HepG2 (cell line): ENCODE measurements around the gene SCAF8. TPM values are rescaled to one million over a fixed set of nuclear protein-coding genes. Genes with fewer than 3 reads are reported as not detected.

ENCODE experiments used
- ATF3 ChIP-seq: sonication (generic); formaldehyde crosslinking; IDR thresholded peaks from 2 replicates; pipeline ENCODE4 v1.4.0; 2020; ENCODE audit warnings: missing genetic modification reagents
- CREB3 ChIP-seq: sonication (generic); formaldehyde crosslinking; IDR thresholded peaks from 2 replicates; pipeline ENCODE4 v1.5.0; 2020; ENCODE audit warnings: missing genetic modification reagents
- EEA1 ChIP-seq: sonication (generic); formaldehyde crosslinking; IDR thresholded peaks from 2 replicates; pipeline ENCODE4 v1.5.1; 2020; ENCODE audit warnings: mild to moderate bottlenecking, missing genetic modification reagents, borderline replicate concordance
- ELK4 ChIP-seq: sonication (generic); formaldehyde crosslinking; IDR thresholded peaks from 2 replicates; pipeline ENCODE4 v1.9.0; 2021; ENCODE audit warnings: missing genetic modification reagents, borderline replicate concordance
- MBD4 ChIP-seq: IDR thresholded peaks from 2 replicates; pipeline ENCODE4 v1.6.1; 2012; ENCODE audit warnings: low read length, inconsistent platforms, borderline replicate concordance
- NR3C1 ChIP-seq: sonication (generic); formaldehyde crosslinking; IDR thresholded peaks from 2 replicates; pipeline ENCODE4 v1.4.0; 2020; ENCODE audit warnings: missing genetic modification reagents
- PBX3 ChIP-seq: sonication (generic); formaldehyde crosslinking; IDR thresholded peaks from 2 replicates; pipeline ENCODE4 v1.8.1; 2023; ENCODE audit warnings: missing genetic modification reagents, inconsistent platforms, borderline replicate concordance
- PHF20 ChIP-seq: sonication (generic); formaldehyde crosslinking; IDR thresholded peaks from 2 replicates; pipeline ENCODE4 v1.5.0; 2020; ENCODE audit warnings: mild to moderate bottlenecking, missing genetic modification reagents
- PHF5A ChIP-seq: IDR thresholded peaks from one replicate; pipeline ENCODE4 v1.6.1; 2018; ENCODE audit warnings: low read depth, missing genetic modification reagents; ENCODE audit not compliant: unreplicated experiment
- PLRG1 ChIP-seq: fragments of 450-650 bp; conservative IDR thresholded peaks from 2 replicates; pipeline ENCODE4 v1.6.1; 2016
- RNF2 ChIP-seq: fragments of 450-650 bp; conservative IDR thresholded peaks from 2 replicates; pipeline ENCODE4 v1.6.1; 2016; ENCODE audit warnings: low read depth
- TFAP4 ChIP-seq: sonication (generic); IDR thresholded peaks from 2 replicates; pipeline ENCODE4 v1.6.1; 2016; ENCODE audit warnings: low read depth, borderline replicate concordance
- ZNF207 ChIP-seq: fragments of 450-650 bp; IDR thresholded peaks from 2 replicates; pipeline ENCODE4 v1.6.1; 2016; ENCODE audit warnings: antibody characterized with exemption, borderline replicate concordance
- ZNF253 ChIP-seq: sonication (generic); formaldehyde crosslinking; IDR thresholded peaks from 2 replicates; pipeline ENCODE4 v1.8.0; 2022; ENCODE audit warnings: mild to moderate bottlenecking, missing genetic modification reagents, borderline replicate concordance
- ZNF512B ChIP-seq: sonication (generic); formaldehyde crosslinking; IDR thresholded peaks from 2 replicates; pipeline ENCODE4 v1.5.1; 2020; ENCODE audit warnings: missing genetic modification reagents, mild to moderate bottlenecking, borderline replicate concordance
- ZNF558 ChIP-seq: sonication (generic); formaldehyde crosslinking; IDR thresholded peaks from 2 replicates; pipeline ENCODE4 v1.9.0; 2022; ENCODE audit warnings: mild to moderate bottlenecking, missing genetic modification reagents, borderline replicate concordance
- ZNF597 ChIP-seq: sonication (generic); formaldehyde crosslinking; IDR thresholded peaks from 2 replicates; pipeline ENCODE4 v1.5.0; 2020; ENCODE audit warnings: missing genetic modification reagents
- ZNF746 ChIP-seq: sonication (generic); formaldehyde crosslinking; IDR thresholded peaks from 2 replicates; pipeline ENCODE4 v1.8.0; 2022; ENCODE audit warnings: mild to moderate bottlenecking, missing genetic modification reagents
- ZNF773 ChIP-seq: sonication (generic); formaldehyde crosslinking; IDR thresholded peaks from 2 replicates; pipeline ENCODE4 v1.4.0; 2020; ENCODE audit warnings: missing genetic modification reagents, borderline replicate concordance
- ZNF776 ChIP-seq: sonication (generic); formaldehyde crosslinking; IDR thresholded peaks from 2 replicates; pipeline ENCODE4 v1.4.0; 2020; ENCODE audit warnings: mild to moderate bottlenecking, missing genetic modification reagents
- ZSCAN25 ChIP-seq: sonication (generic); formaldehyde crosslinking; IDR thresholded peaks from 2 replicates; pipeline ENCODE4 v1.8.0; 2022; ENCODE audit warnings: mild to moderate bottlenecking, missing genetic modification reagents
- polyA plus RNA-seq, 8 experiments: library from polyadenylated mRNA; depleted of rRNA in 3 of 8; stranded (reverse) in 7 of 8; unstranded in 1 of 8; fragments of >200 nt; fragmentation: Illumina TruSeq in 4 of 8; extraction: Trizol in 4 of 8; gene quantifications; 2 replicates each; pipeline versions ENCODE4 v1.2.1 to v1.2.3, GENCODE V29; 2011 to 2016; ENCODE audit warnings: low read depth in 4 of 8, missing spikeins in 1 of 8, mixed read lengths in 1 of 8; ENCODE audit not compliant: insufficient read depth in 1 of 8
- total RNA-seq, 5 experiments: library from RNA; depleted of rRNA; stranded (reverse); fragments of >200 nt; fragmentation: Illumina TruSeq; extraction: Trizol; gene quantifications; 2 replicates each; pipeline ENCODE4 v1.2.3, GENCODE V29; 2016; ENCODE audit warnings: low read depth in 1 of 5

Gene SCAF8
- total and polyA plus RNA-seq, 2 of the 13 experiments (the other 11 are each of a cell fraction or from before 2014, with no cell fraction given), result 15.3 to 40.8 TPM

GRCh38 chr6:154733626-154734382, 588 bp downstream of the SCAF8 start (continued):
- TF ChIP-seq ATF3 (CRISPR knock-in tag), result no peak
- no peak; the same call in 1 of the 2 replicates for TF ChIP-seq ZNF558 (CRISPR knock-in tag)
- no peak; the same call in 1 of the 2 replicates for TF ChIP-seq EEA1 (CRISPR knock-in tag)
- TF ChIP-seq ELK4 (CRISPR knock-in tag), result no peak; the same call in 1 of the 2 replicates
- no peak; the same call in 1 of the 2 replicates for TF ChIP-seq ZNF776 (CRISPR knock-in tag)
- TF ChIP-seq ZNF512B (CRISPR knock-in tag), result no peak
- TF ChIP-seq ZSCAN25, result peak; percentile 8; the same call in 1 of the 2 replicates
- no peak for TF ChIP-seq ZNF207
- no peak for TF ChIP-seq PLRG1
- no peak for TF ChIP-seq CREB3 (CRISPR knock-in tag)
- no peak for TF ChIP-seq ZNF253
- TF ChIP-seq TFAP4, result no peak
- TF ChIP-seq NR3C1 (CRISPR knock-in tag), result no peak
- TF ChIP-seq PBX3 (CRISPR knock-in tag), result no peak
- TF ChIP-seq PHF20, result peak; percentile 56
- TF ChIP-seq PHF5A, result no peak
- peak; percentile 97 for TF ChIP-seq ZNF746 (CRISPR knock-in tag)
- no peak for TF ChIP-seq ZNF597 (CRISPR knock-in tag)
- TF ChIP-seq ZNF773 (CRISPR knock-in tag), result no peak
- TF ChIP-seq MBD4, result no peak
- TF ChIP-seq RNF2, result 0 out of 2 replicates have a peak, but pooled peaks have one; percentile 12
